Measurements from ENCODE around the gene TEX38. TPM values are rescaled to one million over a fixed set of nuclear protein-coding genes. Genes with fewer than 3 reads are reported as not detected.

Gene TEX38
- total RNA-seq, 1 experiment from 2014 or later = 0.47 TPM

DNA sequence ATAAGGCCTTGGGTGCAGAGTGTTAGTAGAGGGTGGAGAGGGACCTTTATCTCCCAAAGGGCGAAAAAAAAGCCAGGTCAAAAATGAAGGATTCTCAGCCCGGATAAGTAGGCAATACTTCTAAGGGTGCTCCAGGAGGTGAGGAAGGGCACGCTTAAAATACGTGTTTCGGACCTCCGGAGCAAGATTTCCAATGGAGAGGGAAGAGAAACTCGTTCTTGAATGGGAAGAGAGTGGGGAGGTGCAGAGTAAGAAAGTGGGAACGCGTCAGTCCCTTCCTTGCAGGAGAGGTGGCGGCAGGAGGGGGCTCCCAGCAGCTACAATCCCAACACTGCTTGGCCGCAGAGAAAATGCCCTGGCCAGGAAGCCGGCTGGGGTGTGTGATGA is 46.7 kb downstream of the TEX38 start:
- H3K4me2 ChIP-seq (ENCODE audit: low read length) = peak overlapping the region; percentile 90
- no peaks in the 10 kb centered on the region for H4K20me1 ChIP-seq (ENCODE audit: insufficient read depth)
- peak overlapping the region; percentile 84 for H3K9ac ChIP-seq (ENCODE audit: low read length)
- ChIA-PET CTCF (no interaction called here), POLR2A (no interaction called here), RAD21 (ENCODE audit: low non-redundant PET in 1 of 2, low total read pairs in 2 of 2, uncharacterized antibody in 2 of 2, unreplicated experiment in 2 of 2) (no interaction called here)
- DNase-seq (ENCODE audit: low read depth, low spot score) (no peak), ATAC-seq (peak; percentile 21)
- TF ChIP-seq RAD21 (IDR thresholded peaks at IDR 0.05; ENCODE audit: low read depth) = no peak
- TF ChIP-seq, protein P1, sequence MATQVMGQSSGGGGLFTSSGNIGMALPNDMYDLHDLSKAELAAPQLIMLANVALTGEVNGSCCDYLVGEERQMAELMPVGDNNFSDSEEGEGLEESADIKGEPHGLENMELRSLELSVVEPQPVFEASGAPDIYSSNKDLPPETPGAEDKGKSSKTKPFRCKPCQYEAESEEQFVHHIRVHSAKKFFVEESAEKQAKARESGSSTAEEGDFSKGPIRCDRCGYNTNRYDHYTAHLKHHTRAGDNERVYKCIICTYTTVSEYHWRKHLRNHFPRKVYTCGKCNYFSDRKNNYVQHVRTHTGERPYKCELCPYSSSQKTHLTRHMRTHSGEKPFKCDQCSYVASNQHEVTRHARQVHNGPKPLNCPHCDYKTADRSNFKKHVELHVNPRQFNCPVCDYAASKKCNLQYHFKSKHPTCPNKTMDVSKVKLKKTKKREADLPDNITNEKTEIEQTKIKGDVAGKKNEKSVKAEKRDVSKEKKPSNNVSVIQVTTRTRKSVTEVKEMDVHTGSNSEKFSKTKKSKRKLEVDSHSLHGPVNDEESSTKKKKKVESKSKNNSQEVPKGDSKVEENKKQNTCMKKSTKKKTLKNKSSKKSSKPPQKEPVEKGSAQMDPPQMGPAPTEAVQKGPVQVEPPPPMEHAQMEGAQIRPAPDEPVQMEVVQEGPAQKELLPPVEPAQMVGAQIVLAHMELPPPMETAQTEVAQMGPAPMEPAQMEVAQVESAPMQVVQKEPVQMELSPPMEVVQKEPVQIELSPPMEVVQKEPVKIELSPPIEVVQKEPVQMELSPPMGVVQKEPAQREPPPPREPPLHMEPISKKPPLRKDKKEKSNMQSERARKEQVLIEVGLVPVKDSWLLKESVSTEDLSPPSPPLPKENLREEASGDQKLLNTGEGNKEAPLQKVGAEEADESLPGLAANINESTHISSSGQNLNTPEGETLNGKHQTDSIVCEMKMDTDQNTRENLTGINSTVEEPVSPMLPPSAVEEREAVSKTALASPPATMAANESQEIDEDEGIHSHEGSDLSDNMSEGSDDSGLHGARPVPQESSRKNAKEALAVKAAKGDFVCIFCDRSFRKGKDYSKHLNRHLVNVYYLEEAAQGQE (IDR thresholded peaks at IDR 0.05; ENCODE audit: low read depth) = no peak
- TF ChIP-seq FOSL1 (IDR thresholded peaks at IDR 0.05; ENCODE audit: low read depth) = no peak
- TSS peak; percentile 48 for BruUV-seq (replicated peaks)
- H3K9me3 ChIP-seq (ENCODE audit: control insufficient read depth in 1 of 2, insufficient read depth in 1 of 2, low read depth in 1 of 2, low read length in 2 of 2) = no peaks in the 10 kb centered on the region
- peaks cover 9 to 18% of the 10 kb centered on the region in 2 experiments; a peak in 3 of 4 replicates for H3K36me3 ChIP-seq (ENCODE audit: control insufficient read depth in 1 of 2, insufficient read depth in 2 of 2, low read length in 2 of 2)
- H3K4me3 ChIP-seq (replicated peaks in 1 of 2; ENCODE audit: low read depth in 1 of 2, low read length in 2 of 2) = peak overlapping the region; percentile 90 to 98
- intact Hi-C loops (cut with micrococcal nuclease) = no loop called here
- peaks cover 17 to 23% of the 10 kb centered on the region in 2 experiments for H3K4me1 ChIP-seq (ENCODE audit: control insufficient read depth in 1 of 2, insufficient read depth in 2 of 2, low read length in 2 of 2)
- H3K9me2 ChIP-seq (ENCODE audit: insufficient read depth) = no peaks in the 10 kb centered on the region
- peak overlapping the region; percentile 72; the same call in 1 of the 2 replicates for H3K27ac ChIP-seq (ENCODE audit: low read depth, low read length)
- no peaks in the 10 kb centered on the region for H3K27me3 ChIP-seq (ENCODE audit: insufficient read depth, low read length)
- H3K79me2 ChIP-seq (ENCODE audit: insufficient read depth, low read length) = peaks cover 35% of the 10 kb centered on the region
- H2AFZ ChIP-seq (ENCODE audit: low read depth, low read length, poor library complexity, severe bottlenecking) = no peak overlapping the region
